GM12873 (cell line): ENCODE data around the gene ACSS2.

Experiments
- TF ChIP-seq, protein P1 (sequence below): IDR thresholded peaks from 2 replicates; pipeline ENCODE4 v1.5.1; 2012; ENCODE audit warnings: low read depth, mild to moderate bottlenecking, moderate library complexity, low read length, control low read depth; ENCODE audit not compliant: insufficient read depth; ENCODE audit errors: missing control alignments

Gene ACSS2

DNA sequence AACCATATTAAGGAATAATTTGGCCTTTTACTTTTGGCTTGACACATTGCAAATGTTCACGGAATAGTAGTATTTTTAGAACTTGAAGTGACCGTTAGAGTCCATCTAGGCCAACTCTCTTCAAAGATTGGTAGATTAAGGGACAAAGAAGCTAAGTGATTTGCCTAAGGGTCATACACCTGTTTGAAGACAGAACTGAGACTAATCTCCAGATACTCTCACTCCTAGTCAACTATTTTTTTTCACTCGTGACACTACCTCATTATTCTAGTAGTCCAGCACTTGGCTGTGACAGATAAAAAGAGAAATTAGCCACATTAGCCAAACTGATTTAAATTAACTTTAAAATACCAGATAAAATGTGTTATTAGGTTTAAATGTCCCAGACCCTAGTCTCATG lies 10.6 kb downstream of the ACSS2 start:
- TF ChIP-seq, protein P1, sequence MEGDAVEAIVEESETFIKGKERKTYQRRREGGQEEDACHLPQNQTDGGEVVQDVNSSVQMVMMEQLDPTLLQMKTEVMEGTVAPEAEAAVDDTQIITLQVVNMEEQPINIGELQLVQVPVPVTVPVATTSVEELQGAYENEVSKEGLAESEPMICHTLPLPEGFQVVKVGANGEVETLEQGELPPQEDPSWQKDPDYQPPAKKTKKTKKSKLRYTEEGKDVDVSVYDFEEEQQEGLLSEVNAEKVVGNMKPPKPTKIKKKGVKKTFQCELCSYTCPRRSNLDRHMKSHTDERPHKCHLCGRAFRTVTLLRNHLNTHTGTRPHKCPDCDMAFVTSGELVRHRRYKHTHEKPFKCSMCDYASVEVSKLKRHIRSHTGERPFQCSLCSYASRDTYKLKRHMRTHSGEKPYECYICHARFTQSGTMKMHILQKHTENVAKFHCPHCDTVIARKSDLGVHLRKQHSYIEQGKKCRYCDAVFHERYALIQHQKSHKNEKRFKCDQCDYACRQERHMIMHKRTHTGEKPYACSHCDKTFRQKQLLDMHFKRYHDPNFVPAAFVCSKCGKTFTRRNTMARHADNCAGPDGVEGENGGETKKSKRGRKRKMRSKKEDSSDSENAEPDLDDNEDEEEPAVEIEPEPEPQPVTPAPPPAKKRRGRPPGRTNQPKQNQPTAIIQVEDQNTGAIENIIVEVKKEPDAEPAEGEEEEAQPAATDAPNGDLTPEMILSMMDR, result no peak

DNA sequence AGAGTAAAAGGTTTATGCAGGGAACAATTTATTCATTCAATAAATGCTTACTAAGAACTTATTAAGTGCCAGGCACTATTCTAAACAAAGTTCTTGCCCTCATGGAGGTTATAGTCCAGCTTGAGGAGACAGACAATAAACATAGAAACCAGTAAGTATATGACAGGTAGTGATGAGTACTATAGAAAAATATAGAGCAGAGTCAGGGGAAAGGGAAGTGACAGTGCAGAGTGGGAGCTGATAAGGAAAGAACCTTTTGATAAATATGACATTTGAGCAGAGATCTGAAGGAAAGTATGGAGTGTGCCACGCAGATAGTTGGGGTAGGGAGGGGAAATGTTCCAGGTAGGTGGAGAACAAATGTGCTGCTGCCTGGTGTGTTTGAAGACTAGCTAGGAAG lies 12.1 kb downstream of the ACSS2 start:
- TF ChIP-seq, protein P1, result no peak

DNA sequence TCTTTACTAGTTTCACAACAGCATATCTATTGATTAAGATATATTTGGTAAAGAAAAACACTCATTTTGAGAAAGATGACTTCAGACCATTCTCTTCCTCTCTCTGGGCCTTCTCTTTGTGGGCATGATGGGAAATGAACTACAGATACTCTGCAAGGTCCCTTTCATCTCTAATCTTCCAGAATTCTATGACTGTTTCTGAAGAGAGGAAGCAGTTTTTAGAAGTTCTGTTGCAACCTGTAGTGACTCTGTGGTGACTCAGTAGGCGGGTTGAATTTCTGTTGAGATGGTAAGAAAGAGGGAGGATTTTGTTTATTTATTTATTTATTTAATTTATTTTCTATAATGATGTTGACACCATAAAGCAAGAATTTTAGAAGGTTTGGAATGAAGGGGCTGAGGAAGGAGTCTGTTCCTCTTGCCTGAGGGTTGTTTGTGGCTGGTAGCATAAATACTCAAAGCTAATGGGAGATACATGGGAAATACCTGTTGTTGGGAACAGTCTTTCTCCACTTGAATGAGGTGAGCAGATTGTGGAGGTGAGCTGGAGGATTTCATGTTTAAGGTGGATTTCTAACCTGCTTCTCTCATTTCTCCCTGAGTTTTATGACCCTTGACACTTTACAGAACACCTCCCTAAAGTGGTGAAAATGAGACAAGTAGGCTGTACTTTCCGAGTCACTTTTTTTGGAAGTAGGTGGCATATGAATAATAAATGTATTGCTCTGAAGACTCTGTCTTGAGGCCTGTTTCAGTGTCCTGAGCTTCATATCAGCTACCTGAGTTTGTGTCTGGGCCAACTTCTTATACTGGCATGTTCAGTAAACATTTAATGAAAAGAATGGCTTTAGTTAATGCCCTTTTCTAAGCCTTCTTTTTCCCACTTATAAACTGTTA lies 15.0 kb downstream of the ACSS2 start:
- TF ChIP-seq, protein P1, result no peak

DNA sequence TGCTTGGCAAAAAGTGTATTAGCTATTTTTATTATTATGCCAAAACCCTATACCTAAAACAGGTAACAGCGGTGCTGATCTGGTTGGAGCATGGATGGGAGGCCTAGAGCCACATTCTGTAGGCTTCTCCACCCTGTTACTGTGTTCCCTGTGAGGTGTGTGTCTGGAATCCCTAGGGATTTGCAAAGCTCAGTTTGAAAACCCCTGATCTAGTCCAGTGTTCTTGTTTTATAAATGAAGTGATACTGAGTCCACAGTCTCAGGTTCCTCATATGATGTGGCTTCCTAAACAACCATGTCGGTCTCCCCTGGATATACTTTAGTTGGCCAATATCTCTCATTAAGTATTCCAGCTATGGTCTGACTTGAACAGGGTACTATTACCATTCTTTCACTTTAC lies 16.3 kb downstream of the ACSS2 start:
- TF ChIP-seq, protein P1, result no peak

DNA sequence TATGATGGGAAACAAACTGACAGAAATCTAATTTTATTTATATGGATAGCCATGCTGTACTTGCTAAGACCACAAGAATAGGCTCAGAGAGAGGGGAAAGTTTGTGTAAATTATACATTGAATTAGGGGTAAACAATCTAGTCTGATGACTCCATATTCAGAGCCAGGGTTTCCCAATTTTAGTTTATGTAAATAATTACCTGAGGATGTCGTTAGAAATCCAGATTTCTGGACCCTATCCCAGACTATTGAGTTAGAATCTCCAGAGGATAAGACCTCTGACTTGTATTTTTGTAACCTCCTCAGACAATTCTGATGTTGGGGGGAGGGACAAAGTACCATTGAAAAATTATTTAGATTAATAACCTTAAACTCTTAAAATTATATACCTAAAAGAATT lies 18.3 kb downstream of the ACSS2 start:
- TF ChIP-seq, protein P1, result no peak

DNA sequence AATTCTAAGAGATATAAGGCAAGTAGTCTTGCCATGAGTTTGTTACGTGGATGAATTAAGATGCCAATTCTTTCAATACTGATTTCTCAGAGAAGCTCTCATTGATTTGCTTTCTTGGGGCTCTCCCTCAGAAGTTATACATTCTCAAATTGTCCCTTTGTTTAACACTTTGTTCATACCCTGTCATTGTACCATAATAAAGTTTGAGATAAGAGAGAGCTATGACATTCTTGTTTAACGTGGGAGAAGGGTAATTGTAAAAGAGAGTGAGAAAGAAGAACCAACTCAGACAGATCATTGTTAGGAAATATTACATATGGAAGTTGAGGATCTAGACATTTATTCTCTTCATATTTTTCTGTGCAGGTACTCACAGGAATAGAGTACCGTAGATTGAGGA lies 19.1 kb downstream of the ACSS2 start:
- TF ChIP-seq, protein P1, result no peak

DNA sequence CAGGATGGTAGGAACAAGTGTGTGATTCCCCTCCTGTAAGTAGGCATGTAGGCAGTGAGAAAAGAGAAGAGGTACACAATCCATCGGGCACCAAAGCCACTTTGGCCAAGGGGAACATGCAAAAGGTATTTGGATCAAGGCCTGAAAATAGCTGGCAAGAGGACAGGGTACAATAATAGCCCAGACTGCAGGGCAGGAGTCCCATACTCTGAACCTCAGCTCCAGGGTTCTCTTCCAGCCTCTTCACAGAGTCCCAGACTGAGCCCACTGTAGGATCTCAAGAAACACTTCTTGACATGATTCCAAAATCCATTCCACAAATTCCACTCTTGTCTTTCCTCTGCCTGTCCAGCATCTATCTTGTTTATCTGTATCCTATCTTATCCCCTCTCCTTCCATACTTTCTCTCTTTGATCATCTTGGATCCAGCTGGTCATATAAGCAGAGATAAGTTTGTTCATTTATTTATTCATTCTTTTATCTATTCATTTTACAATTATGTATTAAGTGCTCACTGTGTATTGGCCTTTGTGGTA lies 19.7 kb downstream of the ACSS2 start:
- TF ChIP-seq, protein P1, result no peak
